HG02981 (cell line): ENCODE data around the gene DNAJC30.
A peak's percentile ranks its signal among the peaks of the same experiment; 100 is the strongest.
"Not testable (repeated sequence)": the region's sequence is repeated elsewhere in the genome, so short reads cannot be mapped to it uniquely, and the experiment has no call there.

ENCODE experiments used
- ATAC-seq: cut with Tn5 transposase; IDR thresholded peaks from one replicate; pipeline ENCODE4 v1.9.1; 2021; ENCODE audit warnings: mild to moderate bottlenecking, moderate library complexity; ENCODE audit not compliant: unreplicated experiment

The DNAJC30 gene

DNA sequence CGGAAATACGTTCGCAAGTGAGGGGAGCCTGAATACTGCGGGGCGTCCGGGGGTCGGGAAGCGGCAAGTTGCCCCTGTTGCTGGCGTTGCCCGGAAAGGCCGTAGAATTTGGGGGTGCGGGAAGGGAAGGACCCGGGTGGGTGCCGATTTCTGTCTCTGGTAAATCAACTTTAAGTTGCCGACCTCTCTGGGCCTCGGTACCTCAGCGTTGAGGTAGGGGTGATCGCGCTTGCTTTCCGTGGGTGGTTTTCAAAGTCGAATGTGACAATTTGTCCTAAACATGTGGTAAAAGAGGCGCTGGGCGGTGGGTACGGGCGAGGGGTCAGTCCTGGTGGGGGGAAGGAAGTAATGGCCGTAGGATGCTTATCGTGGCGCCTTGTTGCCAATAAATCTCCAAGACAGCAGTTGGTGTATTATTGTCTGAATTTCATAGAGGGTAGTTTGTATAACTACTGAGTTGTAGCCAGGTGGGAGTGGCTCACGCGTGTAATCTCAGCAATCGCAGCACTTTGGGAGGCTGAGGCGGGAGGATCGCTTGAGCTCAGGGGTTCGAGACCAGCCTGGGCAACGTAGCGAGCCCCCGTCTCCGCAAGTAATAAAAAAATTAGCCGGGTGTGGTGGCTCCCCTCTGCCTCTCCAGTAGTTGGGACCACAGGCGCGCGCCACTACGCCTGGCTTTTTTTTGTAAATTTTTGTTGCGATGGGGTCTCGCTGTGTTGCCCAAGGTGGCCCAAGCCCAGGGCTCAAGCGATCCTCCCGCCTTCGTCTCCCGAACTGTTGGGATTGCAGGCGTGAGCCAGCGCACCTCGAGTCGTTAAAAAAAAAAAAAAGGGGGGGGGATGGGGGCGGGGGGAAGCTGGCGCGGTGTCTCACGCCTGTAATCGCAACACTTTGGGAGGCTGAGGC is 788 bp upstream of the DNAJC30 start:
- no peak for ATAC-seq

DNA sequence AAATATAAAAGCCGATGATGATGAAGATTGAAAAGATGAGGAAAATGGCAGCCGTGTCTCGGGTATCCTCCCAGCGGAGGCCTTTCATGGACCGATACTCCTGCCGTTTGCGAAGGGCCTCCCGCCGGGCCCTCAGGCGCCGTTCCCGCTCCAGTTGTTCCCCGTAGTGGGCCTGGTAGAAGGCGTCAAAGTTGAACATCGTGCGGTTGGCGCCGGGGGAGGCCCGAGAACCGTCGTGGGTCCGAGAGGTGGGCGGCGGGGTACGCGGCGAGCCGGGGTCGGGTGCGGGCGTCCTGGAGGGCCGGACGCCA is 553 bp downstream of the DNAJC30 start:
- ATAC-seq, result no peak

GRCh38 chr7:73681031-73681430 is 2.2 kb downstream of the DNAJC30 start:
- no peak for ATAC-seq

DNA sequence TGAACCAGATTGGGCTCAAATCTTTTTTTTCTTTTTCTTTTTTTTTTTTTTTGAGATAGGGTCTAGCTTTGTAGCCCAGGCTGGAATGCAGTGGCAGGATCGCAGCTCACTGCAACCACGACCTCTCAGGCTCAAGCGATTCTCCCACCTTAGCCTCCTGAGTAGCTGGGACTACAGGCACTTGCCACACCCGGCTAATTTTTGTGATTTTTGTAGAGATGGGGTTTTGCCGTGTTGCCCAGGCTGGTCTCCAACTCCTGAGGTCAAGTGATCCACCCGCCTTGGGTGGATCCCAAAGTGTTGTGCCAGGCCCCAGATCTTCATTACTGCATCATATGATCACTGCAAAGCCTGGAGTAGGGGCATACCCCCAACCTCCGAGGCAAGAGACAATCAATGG is 2.8 kb downstream of the DNAJC30 start:
- ATAC-seq, result no peak

GRCh38 chr7:73679709-73680108 is 3.5 kb downstream of the DNAJC30 start:
- ATAC-seq, result no peak

DNA sequence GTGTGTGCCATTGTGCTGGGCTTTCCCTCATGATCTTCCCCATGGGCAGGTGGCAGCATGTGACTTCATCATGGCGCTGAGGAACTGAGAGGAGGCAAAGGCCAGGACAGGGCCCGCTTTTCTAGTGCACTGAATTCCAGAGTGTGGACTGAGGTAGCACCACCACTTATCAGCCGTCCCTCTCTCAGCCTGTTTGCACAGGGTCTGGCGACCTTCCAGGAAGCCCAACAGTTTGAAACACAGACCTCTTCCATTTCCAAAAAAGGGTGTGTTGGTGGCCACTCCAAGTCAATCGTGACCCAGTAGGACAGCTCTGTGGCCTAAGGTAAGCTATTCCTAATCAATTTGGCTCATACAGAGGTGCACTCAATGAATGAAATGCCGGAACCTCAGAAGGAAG is 4.4 kb downstream of the DNAJC30 start:
- ATAC-seq, result no peak

DNA sequence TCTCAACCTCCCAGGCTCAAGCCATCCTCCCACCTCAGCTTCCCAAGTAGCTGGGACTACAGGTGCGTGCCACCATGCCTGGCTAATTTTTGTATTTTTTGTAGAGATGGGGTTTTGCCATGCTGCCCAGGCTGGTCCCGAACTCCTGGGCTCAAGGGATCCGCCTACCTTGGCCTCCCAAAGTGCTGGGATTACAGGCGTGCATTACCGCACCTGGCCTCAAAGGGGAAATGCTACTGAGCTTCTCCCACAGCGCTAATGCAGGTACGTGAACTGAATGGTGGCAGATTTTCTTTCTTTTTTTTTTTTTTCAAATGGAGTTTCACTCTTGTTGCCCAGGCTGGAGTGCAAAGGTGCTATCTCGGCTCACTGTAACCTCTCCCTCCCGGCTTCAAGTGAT is 7.2 kb downstream of the DNAJC30 start:
- not testable (repeated sequence) for ATAC-seq

GRCh38 chr7:73674468-73675124 is 8.7 kb downstream of the DNAJC30 start:
- ATAC-seq, result no peak

GRCh38 chr7:73671857-73672445 is 11.3 kb downstream of the DNAJC30 start:
- ATAC-seq, result no peak

DNA sequence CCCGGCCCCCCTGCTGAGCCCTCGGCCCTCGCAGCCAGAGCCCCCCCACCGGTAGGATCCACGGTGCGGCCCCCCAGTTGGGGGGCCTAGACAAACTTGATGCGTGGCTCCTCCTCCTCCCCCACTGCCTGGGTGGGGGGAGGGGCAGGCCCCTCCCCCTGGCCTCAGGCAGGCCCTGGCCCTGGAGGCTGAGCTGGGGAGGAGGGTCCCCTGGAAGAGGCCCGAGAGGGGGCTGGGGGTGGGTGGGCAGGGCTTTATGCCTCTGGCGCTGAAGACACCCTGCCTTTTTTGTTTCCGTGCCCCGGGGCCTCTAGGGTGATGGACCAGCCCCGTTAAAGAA is 12.0 kb downstream of the DNAJC30 start:
- no peak for ATAC-seq

GRCh38 chr7:73669858-73670385 is 13.3 kb downstream of the DNAJC30 start:
- no peak for ATAC-seq

- ATAC-seq, result no peak
Observed at GRCh38 chr7:73669288-73669701, 14.0 kb downstream of the DNAJC30 start.

- no peak for ATAC-seq
Observed at GRCh38 chr7:73668886-73669230, 14.4 kb downstream of the DNAJC30 start.

GRCh38 chr7:73668103-73668885 is 15.0 kb downstream of the DNAJC30 start:
- peak; percentile 8 for ATAC-seq

DNA sequence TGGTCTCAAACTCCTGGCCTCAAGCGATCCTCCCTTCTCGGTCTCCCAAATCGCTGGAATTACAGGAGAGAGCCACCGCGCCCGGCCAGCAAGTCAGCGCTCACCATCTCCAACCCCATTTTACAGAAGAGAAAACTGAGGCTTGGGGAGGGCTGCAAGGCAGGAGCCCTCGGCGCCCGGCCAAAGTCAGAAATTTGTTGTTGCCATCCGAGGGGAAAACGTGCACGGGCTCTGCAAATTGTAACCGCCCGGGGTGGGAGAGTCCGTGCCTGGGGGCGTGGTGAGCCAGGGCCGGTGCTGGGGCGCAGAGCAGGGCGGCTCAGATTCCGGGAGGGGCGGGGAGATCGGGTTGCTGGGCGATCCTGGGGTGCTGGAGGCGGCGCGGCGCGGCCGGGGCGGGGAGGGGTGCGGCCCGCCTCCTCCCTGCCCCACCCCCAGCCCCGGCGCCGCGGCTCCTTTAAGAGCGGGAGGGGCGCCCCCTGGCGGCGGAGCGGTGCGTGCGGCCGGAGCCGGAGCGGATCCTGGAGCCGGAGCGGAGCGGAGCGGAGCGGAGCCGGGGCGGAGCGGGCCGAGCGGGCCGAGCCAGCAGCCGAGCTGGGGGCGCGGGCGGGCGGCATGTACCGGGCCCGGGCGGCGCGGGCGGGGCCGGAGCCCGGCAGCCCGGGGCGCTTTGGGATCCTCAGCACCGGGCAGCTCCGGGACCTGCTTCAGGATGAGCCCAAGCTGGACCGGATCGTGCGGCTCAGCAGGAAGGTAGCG is 15.7 kb downstream of the DNAJC30 start, which contains the start of gene VPS37D:
Gene VPS37D (plus strand): TSS at position 488 of the 759 bp plus-strand sequence. CDS start 128 bp downstream, at position 616.
- ATAC-seq, result peak; percentile 76

DNA sequence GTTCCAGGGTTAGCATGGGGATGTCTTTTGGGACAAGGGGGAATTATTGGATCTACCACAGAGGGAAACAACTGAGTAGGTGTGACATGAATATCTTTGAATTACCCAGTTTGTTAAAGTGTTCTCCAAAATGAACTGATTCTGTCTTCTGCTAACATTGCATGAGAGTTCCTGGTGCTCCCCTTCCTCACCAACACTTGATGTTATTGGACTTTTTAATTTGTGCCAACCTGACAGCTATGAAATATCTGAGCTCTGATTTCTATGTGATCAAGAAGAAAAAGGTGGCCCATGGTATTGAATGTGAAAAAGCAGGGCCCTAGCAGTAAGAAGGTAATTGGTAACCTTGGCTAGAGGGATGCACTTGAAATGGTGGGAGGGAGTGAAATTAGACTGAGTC is 20.2 kb downstream of the DNAJC30 start:
- no peak for ATAC-seq

- not testable (repeated sequence) for ATAC-seq
Observed at GRCh38 chr7:73660594-73660993, 22.7 kb downstream of the DNAJC30 start.

DNA sequence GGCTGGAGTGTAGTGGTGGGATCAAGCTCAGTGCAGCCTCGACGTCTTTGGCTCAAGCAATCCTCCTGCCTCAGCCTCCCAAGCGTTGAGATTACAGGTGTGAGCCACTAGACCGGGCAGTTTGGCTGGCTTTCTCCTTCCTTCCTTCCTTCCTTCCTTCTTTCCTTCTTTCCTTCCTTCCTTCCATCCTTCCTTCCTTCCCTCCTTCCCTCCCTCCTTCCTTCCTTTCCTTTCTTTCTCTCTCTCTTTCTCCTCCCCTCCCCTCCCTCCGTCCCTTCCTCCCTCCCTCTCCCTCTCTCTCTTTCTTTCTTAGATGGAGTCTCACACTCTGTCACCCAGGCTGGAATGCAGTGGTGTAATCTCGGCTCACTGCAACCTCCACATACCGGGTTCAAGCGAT is 23.3 kb downstream of the DNAJC30 start:
- no peak for ATAC-seq

- not testable (repeated sequence) for ATAC-seq
Observed at GRCh38 chr7:73655309-73655708, 27.9 kb downstream of the DNAJC30 start.

DNA sequence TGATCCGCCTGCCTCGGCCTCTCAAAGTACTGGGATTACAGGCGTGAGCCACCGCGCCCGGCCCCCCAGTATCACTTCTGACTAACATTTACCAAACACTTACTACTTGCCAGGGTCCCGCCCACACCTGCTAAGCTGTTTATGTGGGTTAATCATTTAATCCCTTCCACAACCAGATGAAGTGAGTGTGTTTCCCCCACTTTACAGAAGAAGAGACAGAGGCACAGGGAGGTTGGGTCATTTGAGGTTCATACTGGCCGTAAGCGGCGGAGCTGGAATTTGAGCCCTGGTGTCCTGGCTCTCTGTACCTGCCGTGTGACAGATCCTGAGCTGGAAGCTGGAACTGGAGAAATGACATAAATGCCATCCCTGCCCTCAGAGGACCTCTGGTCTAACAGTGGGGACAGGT is 30.7 kb downstream of the DNAJC30 start:
- no peak for ATAC-seq
